ENCODE data around the gene ING5.

ING5 gene

GRCh38 chr2:241763551-241764274 lies 61.9 kb downstream of the ING5 start:
- TF ChIP-seq CTCF (IDR thresholded peaks at IDR 0.05; ENCODE audit: insufficient read depth, low read length, poor library complexity, severe bottlenecking), result no peak
- H3K36me3 ChIP-seq (ENCODE audit: control insufficient read depth, insufficient read depth, low read length), result no peaks in the 10 kb centered on the region; the same call in 1 of the 2 replicates
- no peak overlapping the region for H3K4me3 ChIP-seq (replicated peaks; ENCODE audit: low read depth, low read length)
- DNase-seq (ENCODE audit: extremely low read depth, insufficient read length), result no peak
- no peaks in the 10 kb centered on the region for H3K27me3 ChIP-seq (replicated peaks; ENCODE audit: control insufficient read depth, insufficient read depth, low read length)

GRCh38 chr2:241764275-241765241 lies 62.7 kb downstream of the ING5 start:
- Histone ChIP-seq H3K36me3 (ENCODE audit: control insufficient read depth, insufficient read depth, low read length) (no peaks in the 10 kb centered on the region; the same call in 1 of the 2 replicates), H3K27me3 (replicated peaks; ENCODE audit: control insufficient read depth, insufficient read depth, low read length) (no peaks in the 10 kb centered on the region), H3K4me3 (replicated peaks; ENCODE audit: low read depth, low read length) (no peak overlapping the region)
- no peak for TF ChIP-seq CTCF (IDR thresholded peaks at IDR 0.05; ENCODE audit: insufficient read depth, low read length, poor library complexity, severe bottlenecking)
- no peak for DNase-seq (ENCODE audit: extremely low read depth, insufficient read length)

- H3K27me3 ChIP-seq (replicated peaks; ENCODE audit: control insufficient read depth, insufficient read depth, low read length), result no peaks in the 10 kb centered on the region
- no peak overlapping the region for H3K4me3 ChIP-seq (replicated peaks; ENCODE audit: low read depth, low read length)
- no peak for TF ChIP-seq CTCF (IDR thresholded peaks at IDR 0.05; ENCODE audit: insufficient read depth, low read length, poor library complexity, severe bottlenecking)
- H3K36me3 ChIP-seq (ENCODE audit: control insufficient read depth, insufficient read depth, low read length), result no peaks in the 10 kb centered on the region
- DNase-seq (ENCODE audit: extremely low read depth, insufficient read length), result no peak
These were observed 65.8 kb downstream of the ING5 start for GRCh38 chr2:241767464-241768250.

- Histone ChIP-seq H3K36me3 (ENCODE audit: control insufficient read depth, insufficient read depth, low read length) (no peaks in the 10 kb centered on the region), H3K27me3 (replicated peaks; ENCODE audit: control insufficient read depth, insufficient read depth, low read length) (no peaks in the 10 kb centered on the region), H3K4me3 (replicated peaks; ENCODE audit: low read depth, low read length) (no peak overlapping the region)
- no peak for TF ChIP-seq CTCF (IDR thresholded peaks at IDR 0.05; ENCODE audit: insufficient read depth, low read length, poor library complexity, severe bottlenecking)
- DNase-seq (ENCODE audit: extremely low read depth, insufficient read length), result no peak
These were observed 66.4 kb downstream of the ING5 start for GRCh38 chr2:241768251-241768711.

GRCh38 chr2:241768850-241769249 lies 67.0 kb downstream of the ING5 start:
- no peaks in the 10 kb centered on the region for H3K27me3 ChIP-seq (replicated peaks; ENCODE audit: control insufficient read depth, insufficient read depth, low read length)
- no peak for TF ChIP-seq CTCF (IDR thresholded peaks at IDR 0.05; ENCODE audit: insufficient read depth, low read length, poor library complexity, severe bottlenecking)
- DNase-seq (ENCODE audit: extremely low read depth, insufficient read length), result no peak
- H3K4me3 ChIP-seq (replicated peaks; ENCODE audit: low read depth, low read length), result no peak overlapping the region
- no peaks in the 10 kb centered on the region for H3K36me3 ChIP-seq (ENCODE audit: control insufficient read depth, insufficient read depth, low read length)

All from GM06990 (cell line).